Cardiac fibroblast (primary cell): ENCODE measurements around the gene EHF.

Experiments used
- DNase-seq, 2 donors: peaks; one replicate each; pipeline versions ENCODE4 v3.0.0 to v3.0.0-alpha.2; 2010; ENCODE audit warnings: low read depth in 2 of 2
- H3K4me3 ChIP-seq, 2 donors: replicated peaks in 1 of 2; 1 replicate in 1 of 2; 2 replicates in 1 of 2; pipeline ENCODE4 v1.5.1; 2011; ENCODE audit warnings: low read depth in 2 of 2, low read length in 2 of 2, mild to moderate bottlenecking in 2 of 2, moderate library complexity in 1 of 2
- CTCF ChIP-seq: IDR thresholded peaks from one replicate; pipeline ENCODE4 v1.5.1; 2011; ENCODE audit warnings: low read depth, mild to moderate bottlenecking, low read length, inconsistent platforms

EHF gene

GRCh38 chr11:34643846-34644245 lies 23.0 kb downstream of the EHF start:
- DNase-seq = no peak
- no peak for TF ChIP-seq CTCF
- H3K4me3 ChIP-seq = no peak overlapping the region

DNA sequence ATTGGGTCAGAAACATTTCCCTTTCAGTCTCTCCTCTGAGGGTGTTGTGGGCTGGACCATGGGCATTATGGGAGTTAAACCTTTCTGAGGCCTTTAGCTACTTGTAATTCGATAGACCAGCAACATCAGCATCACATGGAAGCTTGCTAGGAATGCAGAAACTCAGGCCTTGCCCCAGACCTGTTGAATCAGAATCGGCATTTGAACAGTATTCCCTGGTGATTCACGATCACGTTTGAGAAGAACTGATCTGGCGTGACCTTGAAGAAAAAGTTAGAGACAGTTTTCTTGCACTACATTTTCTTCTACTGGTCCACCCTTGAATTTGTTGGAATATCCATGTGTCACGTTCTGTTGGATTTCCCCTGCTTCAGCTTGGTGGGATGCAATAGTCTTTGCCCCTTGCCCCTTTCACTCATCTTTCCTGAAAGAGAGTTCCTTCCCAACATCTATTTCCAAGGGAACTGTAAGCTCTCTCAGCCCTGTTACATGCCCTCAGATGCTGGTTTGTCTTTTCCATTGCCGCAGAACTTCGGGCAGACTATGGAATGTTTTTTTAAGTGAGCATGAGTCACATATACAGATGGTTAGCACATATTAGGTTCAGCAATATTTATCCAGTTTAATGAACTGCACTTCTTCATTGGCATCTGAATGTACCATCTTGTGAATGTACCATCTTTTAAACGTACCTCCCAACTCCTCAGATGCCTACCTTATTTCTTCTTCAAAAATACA lies 23.9 kb downstream of the EHF start:
- DNase-seq = peak; percentile 54 to 86
- H3K4me3 ChIP-seq = no peak overlapping the region
- no peak for TF ChIP-seq CTCF

DNA sequence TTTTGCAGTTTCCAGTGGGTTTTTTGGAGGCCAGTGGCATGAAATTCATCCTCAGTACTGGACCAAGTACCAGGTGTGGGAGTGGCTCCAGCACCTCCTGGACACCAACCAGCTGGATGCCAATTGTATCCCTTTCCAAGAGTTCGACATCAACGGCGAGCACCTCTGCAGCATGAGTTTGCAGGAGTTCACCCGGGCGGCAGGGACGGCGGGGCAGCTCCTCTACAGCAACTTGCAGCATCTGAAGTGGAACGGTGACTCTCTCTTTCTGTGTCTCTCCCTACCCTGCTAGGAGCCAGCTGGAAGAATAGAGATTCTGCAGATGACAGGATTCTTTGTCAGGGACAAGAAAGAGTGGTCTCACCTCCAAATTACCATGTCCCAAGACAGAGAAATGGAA lies 25.5 kb downstream of the EHF start:
- DNase-seq = no peak
- H3K4me3 ChIP-seq = no peak overlapping the region
- no peak for TF ChIP-seq CTCF

DNA sequence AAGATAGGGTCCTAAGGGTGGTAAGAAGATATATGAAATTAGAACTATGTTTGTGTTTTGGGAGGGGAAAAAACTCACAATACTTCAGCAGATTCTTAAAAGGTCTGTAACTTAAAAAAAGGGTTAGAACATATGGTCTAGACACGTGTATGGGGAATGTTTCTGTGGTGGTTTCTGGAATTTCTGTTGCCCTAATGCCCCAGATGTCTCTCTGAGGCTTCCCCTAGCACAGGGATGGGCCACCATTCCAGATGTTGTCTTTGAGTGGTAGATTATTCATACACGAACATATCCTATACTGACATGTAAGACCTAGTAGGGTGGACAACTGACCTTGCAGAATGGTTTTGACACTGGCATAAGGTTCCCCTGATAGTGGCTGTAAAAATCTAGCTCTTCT lies 26.2 kb downstream of the EHF start:
- TF ChIP-seq CTCF = no peak
- no peak overlapping the region for H3K4me3 ChIP-seq
- peak in 1 of 2 donors; percentile 34 for DNase-seq

DNA sequence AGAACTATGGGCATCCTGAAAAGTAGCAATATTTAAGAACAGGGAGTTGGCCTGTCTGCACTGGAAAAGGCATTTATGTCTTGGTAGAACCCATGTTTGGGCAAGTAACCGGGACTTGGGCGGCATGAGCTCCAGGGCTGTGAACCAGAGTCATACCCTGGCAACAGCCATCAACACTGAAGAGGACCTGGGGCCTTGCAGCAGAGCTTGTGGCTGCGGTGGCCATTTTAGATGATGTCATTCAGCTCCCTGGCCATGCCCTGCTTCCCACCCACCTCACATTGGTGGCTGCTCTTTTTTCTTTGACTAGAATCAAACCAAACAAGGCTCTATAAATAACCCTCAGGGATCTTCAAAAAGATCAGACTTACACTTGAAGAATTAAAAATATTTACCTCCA lies 26.6 kb downstream of the EHF start:
- no peak for TF ChIP-seq CTCF
- H3K4me3 ChIP-seq = no peak overlapping the region
- no peak for DNase-seq

GRCh38 chr11:34648036-34648435 lies 27.1 kb downstream of the EHF start:
- DNase-seq = no peak
- TF ChIP-seq CTCF = no peak
- no peak overlapping the region for H3K4me3 ChIP-seq

- TF ChIP-seq CTCF = no peak
- no peak overlapping the region for H3K4me3 ChIP-seq
- no peak for DNase-seq
These were observed 28.7 kb downstream of the EHF start for GRCh38 chr11:34649597-34649996.
